Transverse colon (tissue), 3 donors: Measurements from ENCODE around the gene FMNL2.

Experiments used
- POLR2A ChIP-seq: fragments of 450-650 bp; IDR thresholded peaks from one replicate; pipeline ENCODE4 v1.6.1; 2016; ENCODE audit warnings: antibody characterized with exemption, mild to moderate bottlenecking, moderate library complexity
- TF ChIP-seq, protein P1 (sequence below), 5 experiments: fragments of 200-600 bp in 3 of 5; fragments of 450-650 bp in 2 of 5; sonication (generic) in 3 of 5; IDR thresholded peaks; 1 replicate in 2 of 5; 2 replicates in 3 of 5; pipeline ENCODE4 v1.5.1; 2016 to 2017; ENCODE audit warnings: antibody characterized with exemption in 5 of 5, inconsistent platforms in 3 of 5, mild to moderate bottlenecking in 2 of 5, moderate library complexity in 1 of 5

- TF ChIP-seq, protein P1, sequence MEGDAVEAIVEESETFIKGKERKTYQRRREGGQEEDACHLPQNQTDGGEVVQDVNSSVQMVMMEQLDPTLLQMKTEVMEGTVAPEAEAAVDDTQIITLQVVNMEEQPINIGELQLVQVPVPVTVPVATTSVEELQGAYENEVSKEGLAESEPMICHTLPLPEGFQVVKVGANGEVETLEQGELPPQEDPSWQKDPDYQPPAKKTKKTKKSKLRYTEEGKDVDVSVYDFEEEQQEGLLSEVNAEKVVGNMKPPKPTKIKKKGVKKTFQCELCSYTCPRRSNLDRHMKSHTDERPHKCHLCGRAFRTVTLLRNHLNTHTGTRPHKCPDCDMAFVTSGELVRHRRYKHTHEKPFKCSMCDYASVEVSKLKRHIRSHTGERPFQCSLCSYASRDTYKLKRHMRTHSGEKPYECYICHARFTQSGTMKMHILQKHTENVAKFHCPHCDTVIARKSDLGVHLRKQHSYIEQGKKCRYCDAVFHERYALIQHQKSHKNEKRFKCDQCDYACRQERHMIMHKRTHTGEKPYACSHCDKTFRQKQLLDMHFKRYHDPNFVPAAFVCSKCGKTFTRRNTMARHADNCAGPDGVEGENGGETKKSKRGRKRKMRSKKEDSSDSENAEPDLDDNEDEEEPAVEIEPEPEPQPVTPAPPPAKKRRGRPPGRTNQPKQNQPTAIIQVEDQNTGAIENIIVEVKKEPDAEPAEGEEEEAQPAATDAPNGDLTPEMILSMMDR (IDR thresholded peaks at IDR 0.05): no peak
- TF ChIP-seq POLR2A: no peak
Measured at GRCh38 chr2:152584301-152584700, 249.3 kb downstream of the FMNL2 start.
